C1 segment of cervical spinal cord (tissue), 14 donors: ENCODE data around the gene SHISA7.

Source experiments
- DNase-seq, 14 donors: peaks; one replicate each; lab custom pipeline; 2025; lab: John Stamatoyannopoulos, UW

The SHISA7 gene

DNA sequence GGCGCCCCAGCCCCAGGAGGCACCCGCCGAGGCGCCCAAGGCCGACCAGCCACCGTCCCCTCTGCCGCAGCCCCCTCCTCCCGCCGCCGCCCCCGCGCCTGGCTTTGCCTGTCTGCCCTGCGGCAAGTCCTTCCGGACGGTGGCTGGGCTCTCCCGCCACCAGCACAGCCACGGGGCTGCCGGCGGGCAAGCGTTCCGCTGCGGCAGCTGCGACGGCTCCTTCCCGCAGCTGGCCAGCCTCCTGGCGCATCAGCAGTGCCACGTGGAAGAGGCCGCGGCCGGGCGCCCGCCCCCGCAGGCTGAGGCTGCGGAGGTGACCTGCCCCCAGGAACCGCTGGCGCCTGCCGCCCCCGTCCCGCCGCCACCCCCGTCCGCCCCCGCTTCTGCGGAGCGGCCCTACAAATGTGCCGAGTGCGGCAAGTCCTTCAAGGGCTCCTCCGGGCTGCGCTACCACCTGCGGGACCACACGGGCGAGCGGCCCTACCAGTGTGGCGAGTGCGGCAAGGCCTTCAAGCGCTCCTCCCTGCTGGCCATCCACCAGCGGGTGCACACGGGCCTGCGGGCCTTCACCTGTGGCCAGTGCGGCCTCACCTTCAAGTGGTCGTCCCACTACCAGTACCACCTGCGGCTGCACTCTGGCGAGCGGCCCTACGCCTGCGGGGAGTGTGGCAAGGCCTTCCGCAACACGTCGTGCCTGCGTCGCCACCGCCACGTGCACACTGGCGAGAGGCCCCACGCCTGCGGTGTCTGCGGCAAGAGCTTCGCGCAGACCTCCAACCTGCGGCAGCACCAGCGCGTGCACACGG is 39.3 kb upstream of the SHISA7 start:
- DNase-seq: no peak

DNA sequence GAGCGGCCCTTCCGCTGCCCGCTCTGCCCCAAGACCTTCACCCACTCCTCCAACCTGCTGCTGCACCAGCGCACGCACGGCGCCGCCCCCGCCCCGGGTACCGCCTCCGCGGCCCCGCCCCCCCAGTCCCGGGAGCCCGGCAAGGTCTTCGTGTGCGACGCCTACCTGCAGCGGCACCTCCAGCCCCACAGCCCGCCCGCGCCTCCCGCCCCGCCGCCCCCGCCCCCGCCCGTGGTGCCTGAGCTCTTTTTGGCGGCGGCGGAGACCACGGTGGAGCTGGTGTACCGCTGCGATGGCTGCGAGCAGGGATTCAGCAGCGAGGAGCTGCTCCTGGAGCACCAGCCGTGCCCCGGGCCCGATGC is 38.7 kb upstream of the SHISA7 start:
- no peak for DNase-seq

DNA sequence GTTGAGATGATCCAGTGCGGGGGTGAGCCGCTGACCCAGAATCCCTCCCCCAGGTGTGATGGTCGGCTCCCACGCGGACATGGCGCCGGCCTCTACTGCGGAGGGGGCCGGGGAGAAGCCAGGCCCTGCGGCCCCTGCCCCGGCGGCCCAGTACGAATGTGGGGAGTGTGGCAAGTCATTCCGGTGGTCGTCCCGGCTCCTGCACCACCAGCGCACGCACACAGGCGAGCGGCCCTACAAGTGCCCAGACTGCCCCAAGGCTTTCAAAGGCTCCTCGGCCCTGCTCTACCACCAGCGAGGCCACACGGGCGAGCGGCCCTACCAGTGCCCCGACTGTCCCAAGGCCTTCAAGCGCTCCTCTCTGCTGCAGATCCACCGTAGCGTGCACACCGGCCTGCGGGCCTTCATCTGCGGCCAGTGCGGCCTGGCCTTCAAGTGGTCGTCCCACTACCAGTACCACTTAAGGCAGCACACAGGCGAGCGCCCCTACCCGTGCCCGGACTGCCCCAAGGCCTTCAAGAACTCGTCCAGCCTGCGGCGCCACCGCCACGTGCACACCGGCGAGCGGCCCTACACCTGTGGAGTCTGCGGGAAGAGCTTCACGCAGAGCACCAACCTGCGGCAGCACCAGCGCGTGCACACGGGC is 38.2 kb upstream of the SHISA7 start:
- no peak for DNase-seq

DNA sequence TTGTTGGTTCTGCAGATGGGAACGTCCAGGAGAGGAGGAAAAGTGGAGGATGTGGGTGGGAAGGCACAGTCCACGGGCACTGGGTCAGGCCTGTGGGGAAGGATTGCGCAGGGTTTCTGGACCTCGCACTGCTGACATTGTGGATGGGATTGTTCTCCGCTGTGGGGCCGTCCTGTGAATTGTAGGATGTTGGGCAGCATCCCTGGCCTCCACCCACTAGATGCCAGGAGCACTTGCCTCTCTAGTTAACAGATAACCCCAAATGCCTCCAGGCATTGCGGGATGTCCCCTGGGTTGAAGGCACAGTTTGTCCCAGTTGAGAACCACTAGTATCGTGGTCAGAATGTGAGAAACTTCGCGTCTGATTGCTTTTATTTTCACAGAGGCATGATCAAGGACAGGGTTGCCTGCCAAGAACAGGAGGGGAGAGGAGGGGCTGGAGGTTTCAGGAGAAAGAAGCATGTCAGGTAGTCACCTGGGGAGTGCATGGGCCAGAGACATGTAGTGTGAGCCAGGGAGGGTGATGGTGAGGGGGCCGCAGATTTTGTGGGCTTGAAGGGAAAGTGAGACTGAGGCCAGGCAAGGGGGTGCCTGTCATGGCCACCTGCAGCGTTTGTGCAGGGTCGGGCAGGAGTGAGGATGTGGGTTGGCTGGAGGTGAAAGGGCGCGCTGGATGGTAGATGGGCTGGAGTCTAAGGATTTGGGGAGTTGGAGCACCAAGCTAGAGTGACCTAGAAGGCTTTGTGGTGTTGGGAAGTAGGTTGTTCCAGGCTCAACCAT is 36.5 kb upstream of the SHISA7 start:
- no peak for DNase-seq

DNA sequence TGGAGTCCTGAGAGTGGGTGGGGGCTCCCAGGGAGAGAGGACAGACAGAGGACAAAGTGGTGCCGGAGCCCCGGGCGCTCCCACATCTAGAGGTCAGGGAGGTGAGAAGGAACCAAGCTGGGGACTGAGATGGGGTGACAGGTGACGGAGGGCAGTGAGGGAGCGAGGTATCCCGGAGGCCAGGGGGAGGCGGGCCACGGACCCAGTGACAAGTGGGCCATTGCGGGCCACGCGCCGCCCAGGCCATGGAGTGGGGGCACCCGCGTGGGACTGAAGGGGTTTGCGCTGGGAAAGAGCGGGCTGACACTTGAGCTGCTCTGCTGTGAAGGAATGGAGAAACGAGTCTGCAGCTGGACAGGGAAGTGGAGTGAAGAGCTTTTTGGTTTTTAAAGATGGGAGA is 35.9 kb upstream of the SHISA7 start:
- DNase-seq: no peak

DNA sequence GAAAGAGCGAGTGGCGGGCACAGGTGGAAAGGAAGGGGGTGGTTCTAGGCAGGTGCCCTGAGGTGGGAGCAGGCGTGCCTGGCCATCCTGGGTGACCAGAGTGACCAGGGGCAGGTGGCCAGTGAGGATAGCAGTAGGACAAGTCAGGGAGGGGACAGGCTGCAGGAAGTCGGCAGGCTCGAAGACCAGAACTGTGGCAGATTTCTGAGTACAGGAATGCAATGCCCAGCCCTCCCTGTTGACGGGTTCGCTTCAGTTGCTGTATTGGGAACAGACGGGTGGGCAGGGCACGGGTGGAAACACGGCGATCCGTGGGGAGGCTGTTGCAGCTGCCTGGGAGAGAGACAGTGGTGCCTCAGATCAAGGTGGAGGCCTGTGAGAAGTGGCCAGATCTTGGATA is 35.3 kb upstream of the SHISA7 start:
- DNase-seq: no peak

DNA sequence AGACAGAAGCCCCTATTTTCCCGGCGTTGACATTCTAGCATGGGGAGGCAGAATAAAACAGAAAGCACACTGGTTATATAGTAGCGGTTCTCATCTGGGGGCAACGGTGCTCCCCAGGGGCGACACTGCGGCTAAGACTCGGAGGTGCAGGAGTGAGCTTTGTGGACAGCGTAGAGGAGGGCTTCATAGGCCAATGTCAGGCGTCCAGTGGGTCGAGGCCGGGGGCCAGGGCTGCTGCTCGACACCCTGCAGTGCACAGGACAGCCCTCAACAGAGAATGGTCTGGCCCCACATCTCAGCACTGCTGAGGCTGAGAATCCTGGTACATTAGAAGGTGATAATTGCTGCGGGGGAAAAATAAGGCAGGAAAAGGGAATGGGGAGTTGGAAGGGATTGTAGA is 34.8 kb upstream of the SHISA7 start:
- DNase-seq: no peak

DNA sequence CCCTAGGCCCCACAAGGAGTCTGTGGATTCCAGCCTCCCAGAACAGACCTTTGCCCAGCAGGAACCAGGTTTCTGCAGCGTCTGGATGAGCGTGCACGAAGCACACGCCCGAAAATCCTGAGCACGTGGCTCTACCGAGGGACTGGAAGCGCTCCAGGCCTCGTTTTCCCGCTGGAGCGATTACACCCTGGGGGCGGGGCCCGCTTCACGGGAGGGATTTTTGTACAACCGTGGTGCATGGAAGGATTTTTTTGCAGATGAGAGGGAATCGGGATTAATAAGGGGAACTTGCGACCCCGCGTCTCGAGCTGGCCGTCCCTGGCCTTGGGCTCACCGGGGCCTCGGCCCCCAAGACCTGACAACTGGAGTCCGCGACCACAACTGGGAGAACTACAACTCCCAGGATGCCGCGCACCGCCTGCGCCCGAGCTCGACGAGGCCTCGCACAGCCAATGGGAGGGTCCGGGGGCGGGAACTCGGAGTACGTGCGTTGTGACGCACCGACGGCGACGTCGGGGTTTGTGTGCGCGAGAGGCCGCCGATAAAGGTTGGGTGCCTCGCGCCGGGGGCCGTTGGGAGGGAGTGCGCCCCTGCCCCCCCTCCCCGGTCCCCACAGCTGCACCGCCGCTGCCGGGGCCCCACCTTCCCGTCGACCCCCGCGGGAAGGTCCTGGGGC is 33.1 kb upstream of the SHISA7 start, which contains the start of gene ZNF628:
Gene ZNF628 (plus strand): TSS at position 518 of the 676 bp plus-strand sequence. CDS start 3,294 bp downstream, outside the sequence.
- DNase-seq: peak; percentile 89 to 98 (median 97)

DNA sequence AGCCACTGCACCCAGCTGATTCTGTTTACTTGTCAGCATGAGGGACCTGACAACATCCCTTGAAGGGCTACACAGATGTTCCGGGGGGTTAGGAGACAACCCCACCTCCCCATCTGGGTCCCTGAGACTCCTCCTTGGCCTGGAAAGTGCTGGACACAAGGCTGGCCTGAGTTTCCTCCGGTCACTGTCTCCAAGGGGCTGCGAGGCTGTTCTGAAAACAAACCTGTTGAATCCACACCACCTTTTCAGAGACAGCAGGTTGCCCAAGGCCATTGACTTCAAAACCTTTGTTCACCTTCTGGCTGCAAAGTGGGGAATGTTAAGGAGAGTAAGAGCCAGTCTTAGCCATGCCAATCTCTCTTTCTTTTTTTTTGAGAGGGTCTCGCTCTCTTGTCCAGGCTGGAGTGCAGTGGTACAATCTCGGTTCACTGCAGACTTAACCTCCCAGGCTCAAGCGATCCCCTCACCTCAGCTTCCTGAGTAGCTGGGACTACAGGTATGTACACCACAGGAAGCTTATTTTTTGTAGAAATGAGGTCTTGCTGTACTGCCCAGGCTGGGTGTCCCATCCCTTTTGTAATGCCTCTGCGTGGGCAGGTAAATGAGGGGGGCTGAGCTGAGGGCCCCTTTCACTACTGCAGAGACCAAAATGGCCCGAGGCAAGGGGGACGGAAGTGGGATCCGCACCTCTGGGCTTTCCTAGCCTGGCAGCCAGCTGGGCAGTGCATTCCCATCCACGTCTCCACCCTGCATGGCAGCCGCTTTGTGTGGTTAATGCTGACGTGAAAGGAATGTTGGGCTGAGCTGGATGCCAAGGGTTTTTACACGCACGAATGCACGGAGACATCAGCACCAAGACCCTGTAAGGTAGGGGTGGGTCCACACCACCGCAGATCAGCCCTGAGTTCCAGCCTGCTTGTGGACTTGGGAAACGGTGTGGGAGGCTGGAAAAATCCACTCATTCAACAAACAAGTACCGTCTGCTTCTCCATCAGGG is 31.5 kb upstream of the SHISA7 start:
- DNase-seq: no peak

DNA sequence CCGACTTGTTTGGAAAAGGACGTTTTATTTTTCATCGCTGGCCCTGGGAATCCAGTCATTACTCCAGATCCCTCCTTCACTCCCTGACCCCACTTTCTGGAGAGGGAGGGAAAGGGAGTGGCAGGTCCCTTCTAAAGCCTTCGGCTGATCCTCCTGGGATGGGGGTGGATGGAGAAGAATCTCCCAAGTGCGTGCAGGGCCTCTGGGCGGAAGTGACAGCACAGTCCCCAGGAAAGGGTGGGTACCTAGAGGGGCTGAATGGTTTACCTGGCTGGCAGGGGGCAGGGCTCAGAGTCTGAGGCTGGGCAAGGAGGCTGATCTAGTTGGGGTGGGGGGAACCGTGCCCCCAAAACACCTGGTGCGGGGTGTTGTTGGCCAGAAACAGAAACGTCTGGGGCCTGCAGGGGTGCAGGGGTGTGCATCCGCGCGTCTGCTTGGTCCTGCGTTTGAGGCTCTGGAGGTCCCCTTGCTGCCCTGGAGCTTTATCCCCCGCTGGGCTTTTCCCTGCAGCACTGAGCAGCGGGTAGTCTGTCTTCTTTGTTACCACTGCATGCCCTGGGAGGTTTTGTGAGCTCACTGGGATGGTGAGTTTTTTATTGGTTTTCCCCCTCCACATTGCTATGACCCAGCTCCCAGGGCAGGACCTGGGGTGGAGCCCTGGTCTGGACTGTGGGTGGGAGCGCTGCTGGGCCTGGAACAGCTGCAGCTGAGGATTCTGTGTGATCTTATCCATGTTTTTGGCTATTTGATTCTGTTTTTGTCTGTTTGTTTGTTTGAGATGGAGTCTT is 30.3 kb upstream of the SHISA7 start:
- no peak for DNase-seq

DNA sequence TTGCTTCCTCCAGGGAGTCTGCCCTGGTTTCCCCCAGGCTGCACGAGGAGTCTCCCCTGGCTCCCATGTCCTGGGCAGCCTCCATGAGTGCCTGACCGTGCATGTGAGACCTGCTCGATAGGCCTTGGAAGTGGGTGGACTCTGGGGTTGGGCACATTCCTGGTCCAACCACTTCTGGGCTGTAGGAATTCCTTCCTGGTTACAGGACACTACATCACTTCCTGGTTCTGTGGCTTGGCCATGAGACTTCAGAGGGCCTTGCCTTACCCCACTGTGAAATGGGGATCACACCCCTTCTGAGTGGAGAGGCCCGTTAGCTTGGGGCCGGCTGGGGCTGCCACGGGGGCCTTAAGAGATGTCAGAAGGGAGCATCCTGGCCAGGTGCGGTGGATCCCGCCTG is 29.4 kb upstream of the SHISA7 start:
- DNase-seq: no peak

DNA sequence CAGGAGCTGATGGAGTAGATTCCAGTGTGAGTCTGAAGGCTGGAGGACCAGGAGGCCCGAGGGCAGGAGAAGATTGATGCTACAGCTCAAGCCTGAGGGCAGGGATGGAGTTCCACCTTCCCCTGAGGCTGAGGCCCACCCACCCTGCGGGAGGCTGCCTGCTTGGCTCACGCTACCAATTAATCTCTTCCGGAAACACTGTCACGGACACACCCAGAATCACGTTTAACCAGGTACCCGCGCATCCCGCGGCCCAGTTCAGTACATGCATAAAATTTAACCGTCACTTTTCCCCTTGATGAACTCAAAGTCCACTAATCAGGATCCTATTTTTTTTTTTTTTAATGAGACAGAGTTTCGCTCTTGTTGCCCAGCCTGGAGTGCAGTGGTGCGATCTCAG is 28.2 kb upstream of the SHISA7 start:
- no peak for DNase-seq

DNA sequence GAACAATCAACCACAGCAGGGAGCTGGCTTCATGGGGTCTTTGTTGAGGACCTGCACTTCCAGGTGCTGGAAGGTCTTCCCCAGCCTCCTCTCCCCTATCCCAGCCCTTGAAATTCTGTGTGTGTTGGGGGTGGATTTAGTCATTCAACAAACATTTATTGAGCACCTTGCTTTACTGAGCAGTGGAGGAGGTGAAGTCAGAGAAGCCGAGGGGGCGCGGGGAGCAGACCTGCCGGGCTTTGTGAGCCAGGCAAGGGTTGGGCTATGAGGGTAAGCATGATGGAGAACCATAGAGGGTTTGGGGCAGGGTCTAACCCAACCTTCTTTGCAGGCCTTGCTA is 24.9 kb upstream of the SHISA7 start:
- DNase-seq: no peak

DNA sequence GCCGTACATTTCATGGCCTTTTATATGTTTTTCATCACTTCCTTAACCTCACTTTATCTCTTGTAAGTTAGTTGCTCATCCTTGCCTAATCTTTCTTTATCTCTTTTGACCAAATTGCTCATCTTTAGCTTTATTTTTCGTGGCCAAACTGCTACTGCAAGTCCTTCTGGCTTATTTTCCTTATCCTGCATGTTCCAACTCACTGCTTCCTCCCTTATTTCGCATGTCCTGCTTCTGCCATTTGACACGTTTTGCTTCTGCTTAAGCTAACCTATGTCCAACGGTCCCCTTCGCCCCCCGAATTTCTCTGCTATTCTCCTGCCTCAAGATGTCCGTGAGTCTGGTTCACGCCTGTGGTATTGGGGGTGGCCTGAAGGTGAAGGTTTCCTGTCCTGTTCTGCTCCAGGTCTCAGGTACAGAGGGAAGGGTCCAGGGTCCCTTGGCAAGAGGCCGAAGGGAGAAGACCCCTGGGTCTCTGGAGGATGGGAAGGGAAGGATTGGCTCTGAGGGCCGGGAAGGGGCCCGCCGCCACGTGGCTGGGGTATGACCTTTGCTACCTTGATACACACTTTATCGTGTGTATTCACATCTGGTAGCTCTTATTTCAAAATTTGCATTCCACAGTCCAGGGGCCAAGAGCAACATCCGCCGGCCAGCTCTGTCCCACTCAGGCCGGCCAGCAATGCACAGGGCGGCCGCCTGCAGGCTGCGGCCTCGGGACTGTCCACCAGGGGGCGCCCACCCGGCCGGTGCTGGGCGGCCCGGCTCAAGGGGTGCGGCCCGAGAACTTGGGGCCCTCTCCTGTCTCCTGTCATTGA is 24.3 kb upstream of the SHISA7 start:
- peak in 7 of 14 donors; percentile 11 to 71 (median 32) for DNase-seq

DNA sequence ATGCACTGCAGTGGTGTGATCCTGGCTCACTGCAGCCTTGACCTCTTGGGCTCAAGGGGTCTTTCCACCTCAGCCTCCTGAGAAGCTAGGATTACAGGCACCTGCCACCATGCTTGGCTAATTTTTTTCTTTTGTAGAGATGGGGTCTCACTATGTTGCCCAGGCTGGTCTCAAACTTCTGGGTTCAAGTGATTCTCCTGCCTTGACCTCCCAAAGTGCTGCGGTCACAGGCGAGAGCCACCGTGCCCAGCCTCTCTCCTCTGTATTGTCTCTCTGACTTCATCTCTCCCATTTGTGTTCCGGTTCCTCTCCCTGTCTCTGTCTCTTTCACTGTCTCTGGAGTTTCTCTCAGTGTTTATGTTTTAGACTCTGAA is 23.1 kb upstream of the SHISA7 start:
- no peak for DNase-seq

DNA sequence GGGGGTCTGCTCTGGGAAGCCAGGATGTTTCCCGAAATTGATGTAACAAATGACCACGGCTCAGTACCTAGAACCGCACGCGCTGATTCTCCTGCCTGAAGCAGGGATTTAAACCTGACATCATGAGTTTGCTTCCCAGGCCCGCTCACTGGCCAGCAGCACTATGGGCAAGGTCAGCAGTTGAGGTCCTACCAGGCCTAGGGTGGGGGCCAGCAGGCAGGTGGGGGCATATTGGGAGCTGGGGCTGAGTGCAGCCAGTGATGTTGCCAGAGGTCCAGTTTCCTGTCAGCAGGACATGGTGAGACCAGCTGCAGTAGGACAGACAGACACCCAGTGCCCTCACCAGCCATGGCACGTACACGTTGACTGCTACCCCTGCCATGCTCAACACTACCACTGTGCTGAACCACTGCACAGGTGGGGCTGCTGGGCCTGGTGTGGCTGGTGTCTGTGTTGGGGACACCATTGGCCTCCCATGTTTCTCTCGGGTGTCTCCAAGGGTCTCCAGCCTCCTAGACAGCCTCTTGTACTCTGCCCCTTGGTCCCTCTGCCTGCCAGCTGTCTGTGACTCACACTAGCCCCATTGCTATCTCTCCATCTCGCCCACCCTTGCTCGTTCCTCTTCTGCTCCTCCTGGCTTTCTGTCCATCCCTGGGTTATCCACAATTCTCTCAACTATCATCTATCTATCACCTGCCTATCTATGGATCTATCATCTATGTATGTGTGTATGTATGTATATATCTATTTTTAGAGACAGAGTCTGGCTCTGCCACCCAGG is 22.6 kb upstream of the SHISA7 start:
- DNase-seq: no peak

DNA sequence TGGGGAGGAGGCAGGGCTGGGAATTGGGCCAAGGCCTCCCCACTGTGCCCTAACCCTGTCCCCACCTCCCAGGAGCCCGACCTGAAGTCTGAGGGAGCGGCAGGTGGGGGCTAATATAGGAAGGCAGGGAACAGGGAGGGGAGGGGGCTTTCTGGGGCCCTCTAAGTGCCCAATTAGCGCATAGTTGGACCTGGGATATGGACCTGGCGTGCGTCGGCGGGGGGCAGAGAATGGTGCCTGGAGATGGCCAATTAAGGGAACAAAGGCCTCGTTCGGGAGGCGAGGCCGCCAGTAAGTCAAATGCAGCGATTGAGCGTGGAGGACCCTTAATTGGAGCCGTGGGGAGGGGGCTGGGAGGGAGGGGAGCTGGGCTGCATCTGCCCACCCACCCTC is 21.6 kb upstream of the SHISA7 start, which contains the start of gene C19orf85:
Gene C19orf85 (minus strand): TSS at position 90 of the 393 bp plus-strand sequence. CDS start 197 bp downstream, outside the sequence.
- DNase-seq: no peak

DNA sequence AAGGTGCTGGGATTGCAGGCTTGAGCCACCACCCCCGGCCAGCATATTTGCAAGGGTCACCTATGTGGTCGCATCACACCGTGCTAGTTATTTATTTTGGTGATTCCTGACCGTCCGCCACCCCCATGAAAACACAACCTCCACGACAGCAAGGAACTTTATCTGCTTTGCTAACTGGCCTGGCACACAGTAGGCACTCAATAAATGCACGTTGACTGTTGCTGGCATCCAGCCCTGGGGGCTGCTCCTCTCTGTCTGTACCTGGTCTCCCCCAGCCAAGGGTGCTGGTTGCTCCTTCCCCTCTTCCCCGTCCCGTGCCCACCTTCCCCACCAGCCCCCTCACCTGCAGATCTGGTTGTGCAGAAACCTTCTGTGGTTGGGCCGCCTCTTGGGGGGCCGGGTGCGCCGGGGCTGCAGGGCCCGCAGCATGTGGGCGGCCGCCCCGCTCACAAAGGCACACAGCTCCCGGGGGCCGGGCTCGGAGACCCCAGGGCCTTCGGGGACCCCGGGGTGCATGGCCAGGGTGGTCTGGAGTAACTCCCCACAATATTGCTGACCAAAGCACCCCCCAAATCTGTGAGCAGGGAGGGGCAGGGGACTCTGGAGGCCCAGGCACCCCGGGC is 21.1 kb upstream of the SHISA7 start:
- no peak for DNase-seq
